Immature natural killer cell (primary cell): ENCODE results near the gene RNPEPL1. TPM values are rescaled to one million over a fixed set of nuclear protein-coding genes. Genes with fewer than 3 reads are reported as not detected.
"Not testable (repeated sequence)": the region's sequence is repeated elsewhere in the genome, so short reads cannot be mapped to it uniquely, and the experiment has no call there.

ENCODE experiments used
- DNase-seq, 3 donors: peaks; one replicate each; pipeline ENCODE4 v3.0.0; 2022; ENCODE audit warnings: mixed read lengths in 1 of 3
- H3K27ac Mint-ChIP-seq, 6 donors: one replicate each; pipeline ENCODE4 v1.8.0; 2020; ENCODE audit warnings: mixed read lengths in 6 of 6, mild to moderate bottlenecking in 5 of 6, inconsistent platforms in 4 of 6, moderate library complexity in 3 of 6
- H3K27me3 Mint-ChIP-seq, 3 donors: one replicate each; pipeline ENCODE4 v1.8.0; 2020 to 2021; ENCODE audit warnings: low read depth in 3 of 3, mild to moderate bottlenecking in 3 of 3, mixed read lengths in 3 of 3, moderate library complexity in 3 of 3, inconsistent platforms in 1 of 3
- H3K36me3 Mint-ChIP-seq, 3 donors: one replicate each; pipeline ENCODE4 v1.8.0; 2020; ENCODE audit warnings: mixed read lengths in 3 of 3, inconsistent platforms in 2 of 3, mild to moderate bottlenecking in 2 of 3
- H3K4me1 Mint-ChIP-seq, 2 donors: one replicate each; pipeline ENCODE4 v1.8.0; 2020; ENCODE audit warnings: inconsistent platforms in 2 of 2, mild to moderate bottlenecking in 2 of 2, mixed read lengths in 2 of 2, moderate library complexity in 1 of 2
- H3K4me3 Mint-ChIP-seq, 5 donors: one replicate each; pipeline ENCODE4 v1.8.0; 2020; ENCODE audit warnings: mild to moderate bottlenecking in 5 of 5, mixed read lengths in 5 of 5, inconsistent platforms in 3 of 5, moderate library complexity in 3 of 5
- H3K9me3 Mint-ChIP-seq, 6 donors: one replicate each; pipeline ENCODE4 v1.8.0; 2020; ENCODE audit warnings: mild to moderate bottlenecking in 6 of 6, mixed read lengths in 6 of 6, inconsistent platforms in 4 of 6, moderate library complexity in 3 of 6
- polyA plus RNA-seq, 3 donors: library from polyadenylated mRNA; unstranded; fragments of 300-500 nt; fragmentation: Illumina TruSeq; gene quantifications; one replicate each; pipeline ENCODE4 v1.2.3, GENCODE V29; 2021

The RNPEPL1 gene
- 10 to 100 TPM; 46.5 to 51.4 (median 49.9) TPM for polyA plus RNA-seq

- peak; percentile 66 to 77 (median 73) for DNase-seq
- Mint-ChIP-seq H3K9me3 (no peaks in the 10 kb centered on the region), H3K27ac (peak within 1 kb of the TSS; percentile 93 to 99 (median 96)), H3K4me3 (peak within 1 kb of the TSS; percentile 86 to 94 (median 92)), H3K4me1 (peaks cover 73 to 77% of the 10 kb centered on the region in 2 donors), H3K27me3 (peaks cover 18 to 31% (median 24%) of the 10 kb centered on the region in 3 donors), H3K36me3 (peaks cover 0 to 8% (median 8%) of the 10 kb centered on the region in 3 donors)
Measured at GRCh38 chr2:240567872-240568677, at the start of gene RNPEPL1. TSS of gene RNPEPL1 (plus strand) at chr2:240568484. CDS start at chr2:240568587, 103 bp downstream.

GRCh38 chr2:240518981-240519380 lies 49.3 kb upstream of the RNPEPL1 start:
- Mint-ChIP-seq H3K9me3 (no peaks in the 10 kb centered on the region), H3K4me1 (peaks cover 10 to 27% of the 10 kb centered on the region in 2 donors), H3K36me3 (peaks cover 6 to 37% (median 29%) of the 10 kb centered on the region in 3 donors), H3K4me3 (no peak overlapping the region), H3K27ac (peak overlapping the region in 1 of 6 donors; percentile 17), H3K27me3 (peaks cover 1 to 2% (median 2%) of the 10 kb centered on the region in 3 donors)
- no peak for DNase-seq

GRCh38 chr2:240519396-240520129 lies 48.7 kb upstream of the RNPEPL1 start:
- H3K27ac Mint-ChIP-seq, result peak overlapping the region in 1 of 6 donors; percentile 17
- peaks cover 6 to 43% (median 33%) of the 10 kb centered on the region in 3 donors for H3K36me3 Mint-ChIP-seq
- no peak for DNase-seq
- H3K9me3 Mint-ChIP-seq, result peaks cover 0 to 3% (median 0%) of the 10 kb centered on the region in 6 donors
- peaks cover 1 to 2% (median 2%) of the 10 kb centered on the region in 3 donors for H3K27me3 Mint-ChIP-seq
- no peak overlapping the region for H3K4me3 Mint-ChIP-seq
- peaks cover 8 to 24% of the 10 kb centered on the region in 2 donors for H3K4me1 Mint-ChIP-seq

GRCh38 chr2:240520130-240520973 lies 47.9 kb upstream of the RNPEPL1 start:
- no peak overlapping the region for H3K4me3 Mint-ChIP-seq

GRCh38 chr2:240520974-240521350 lies 47.3 kb upstream of the RNPEPL1 start:
- peaks cover 10 to 24% of the 10 kb centered on the region in 2 donors for H3K4me1 Mint-ChIP-seq
- H3K36me3 Mint-ChIP-seq, result peaks cover 10 to 54% (median 45%) of the 10 kb centered on the region in 3 donors
- peaks cover 0 to 3% (median under 1%) of the 10 kb centered on the region in 6 donors for H3K9me3 Mint-ChIP-seq
- H3K27me3 Mint-ChIP-seq, result peaks cover 2 to 3% (median 2%) of the 10 kb centered on the region in 3 donors
- no peak for DNase-seq
- no peak overlapping the region for H3K4me3 Mint-ChIP-seq
- no peak overlapping the region for H3K27ac Mint-ChIP-seq

More at GRCh38 chr2:240520130-240520973, 47.9 kb upstream of the RNPEPL1 start:
- Mint-ChIP-seq H3K27ac (peak overlapping the region in 2 of 6 donors; percentile 53 to 73), H3K9me3 (peaks cover 0 to 3% (median under 1%) of the 10 kb centered on the region in 6 donors), H3K36me3 (peaks cover 10 to 51% (median 41%) of the 10 kb centered on the region in 3 donors), H3K4me1 (peaks cover 8 to 24% of the 10 kb centered on the region in 2 donors), H3K27me3 (peaks cover 1 to 2% (median 2%) of the 10 kb centered on the region in 3 donors)
- no peak for DNase-seq

- H3K27me3 Mint-ChIP-seq, H3K9me3 Mint-ChIP-seq, H3K27ac Mint-ChIP-seq, H3K4me3 Mint-ChIP-seq: not testable (repeated sequence)
- peak in 1 of 3 donors; percentile 3 for DNase-seq
- Mint-ChIP-seq H3K4me1 (peaks cover 10 to 24% of the 10 kb centered on the region in 2 donors), H3K36me3 (peaks cover 13 to 59% (median 51%) of the 10 kb centered on the region in 3 donors)
Measured at GRCh38 chr2:240521885-240522284, 46.4 kb upstream of the RNPEPL1 start.

- Mint-ChIP-seq H3K27ac (no peak overlapping the region), H3K9me3 (peaks cover 0 to 3% (median 1%) of the 10 kb centered on the region in 6 donors), H3K4me1 (peaks cover 10 to 24% of the 10 kb centered on the region in 2 donors), H3K36me3 (peaks cover 18 to 65% (median 56%) of the 10 kb centered on the region in 3 donors), H3K27me3 (peaks cover 2% of the 10 kb centered on the region in 3 donors), H3K4me3 (no peak overlapping the region)
- DNase-seq, result no peak
Measured at GRCh38 chr2:240522406-240522805, 45.9 kb upstream of the RNPEPL1 start.

- Mint-ChIP-seq H3K27ac (no peak overlapping the region), H3K36me3 (peaks cover 21 to 65% (median 63%) of the 10 kb centered on the region in 3 donors), H3K4me1 (peaks cover 10 to 23% of the 10 kb centered on the region in 2 donors), H3K9me3 (peaks cover 0 to 3% (median 1%) of the 10 kb centered on the region in 6 donors), H3K27me3 (peaks cover 2% of the 10 kb centered on the region in 3 donors), H3K4me3 (no peak overlapping the region)
- no peak for DNase-seq
Measured at GRCh38 chr2:240523451-240524281, 44.6 kb upstream of the RNPEPL1 start.

- no peak for DNase-seq
- H3K9me3 Mint-ChIP-seq, result peaks cover 0 to 5% (median 1%) of the 10 kb centered on the region in 6 donors
- H3K27ac Mint-ChIP-seq, result peak overlapping the region in 2 of 6 donors; percentile 30 to 53
- H3K27me3 Mint-ChIP-seq, result peaks cover 0 to 2% (median 2%) of the 10 kb centered on the region in 3 donors
- H3K36me3 Mint-ChIP-seq, result peaks cover 21 to 67% (median 66%) of the 10 kb centered on the region in 3 donors
- no peak overlapping the region for H3K4me3 Mint-ChIP-seq
- H3K4me1 Mint-ChIP-seq, result peaks cover 9 to 20% of the 10 kb centered on the region in 2 donors
Measured at GRCh38 chr2:240524963-240525718, 43.1 kb upstream of the RNPEPL1 start.

- Mint-ChIP-seq H3K36me3 (peaks cover 21 to 68% (median 66%) of the 10 kb centered on the region in 3 donors), H3K4me1 (peaks cover 5 to 15% of the 10 kb centered on the region in 2 donors), H3K9me3 (peaks cover 0 to 7% (median 1%) of the 10 kb centered on the region in 6 donors), H3K27ac (peak overlapping the region in 1 of 6 donors; percentile 53), H3K27me3 (peaks cover 0 to 2% (median 0%) of the 10 kb centered on the region in 3 donors), H3K4me3 (no peak overlapping the region)
- DNase-seq, result no peak
Measured at GRCh38 chr2:240525802-240526201, 42.5 kb upstream of the RNPEPL1 start.

GRCh38 chr2:240526521-240526920 lies 41.8 kb upstream of the RNPEPL1 start:
- no peak overlapping the region for H3K27ac Mint-ChIP-seq
- no peak overlapping the region for H3K4me3 Mint-ChIP-seq
- no peak for DNase-seq
- peaks cover 1 to 14% (median 7%) of the 10 kb centered on the region in 6 donors for H3K9me3 Mint-ChIP-seq
- peaks cover 28 to 74% (median 72%) of the 10 kb centered on the region in 3 donors for H3K36me3 Mint-ChIP-seq
- H3K27me3 Mint-ChIP-seq, result peaks cover 0 to 2% (median 0%) of the 10 kb centered on the region in 3 donors
- H3K4me1 Mint-ChIP-seq, result peaks cover 5 to 12% of the 10 kb centered on the region in 2 donors
